Measurements from ENCODE around the gene SLC8A3. TPM values are rescaled to one million over a fixed set of nuclear protein-coding genes. Genes with fewer than 3 reads are reported as not detected.

SLC8A3 gene
- total and polyA plus RNA-seq, 2 experiments from 2014 or later: not detected

DNA sequence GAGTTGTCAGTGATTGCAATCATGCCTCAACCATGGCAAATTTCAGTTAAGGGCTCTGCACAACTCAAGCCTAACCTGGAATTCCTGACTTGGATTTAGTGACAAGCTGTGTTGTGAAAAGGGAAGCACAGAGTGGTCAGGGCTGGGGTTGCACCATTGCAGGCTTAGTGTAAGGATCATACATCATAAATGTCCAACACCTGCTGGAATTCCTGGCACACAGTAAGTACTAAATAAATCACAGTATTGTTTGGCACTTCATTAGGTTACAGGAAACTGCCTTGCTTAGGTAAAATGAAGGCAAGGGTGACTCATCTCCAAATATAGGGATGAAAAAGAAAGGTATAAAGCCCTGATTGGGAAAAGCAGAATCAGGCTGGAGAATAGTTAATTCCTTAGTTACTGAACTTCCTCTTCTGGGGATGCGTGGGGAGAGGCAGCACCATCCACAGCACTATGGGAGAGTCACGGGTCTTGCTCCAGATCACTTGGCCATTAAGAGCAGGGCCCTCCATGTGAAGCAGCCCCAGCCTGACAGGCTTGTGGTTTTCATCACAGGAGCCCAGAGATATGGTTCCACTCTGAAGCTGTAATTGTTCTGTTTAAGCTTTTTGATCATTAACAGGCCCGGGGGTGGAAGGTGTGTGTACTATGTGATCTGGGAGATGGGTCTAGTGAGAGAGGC, 39.7 kb downstream of the SLC8A3 start:
- no peaks in the 10 kb centered on the region for H3K9me2 ChIP-seq (ENCODE audit: insufficient read depth)
- WGBS, 2 experiments (ENCODE audit: low coverage in 1 of 2, low lambda C conversion rate in 2 of 2, missing lambda C conversion rate in 2 of 2): 12 to 15% methylated on average over 3 of the region's 3 CpGs
- no peaks in the 10 kb centered on the region for H3K27me3 ChIP-seq (replicated peaks; ENCODE audit: insufficient read depth)
- no peak overlapping the region for H3K4me2 ChIP-seq (ENCODE audit: unreplicated experiment)
- no peak overlapping the region for H3K27ac ChIP-seq
- no peaks in the 10 kb centered on the region for H3K79me2 ChIP-seq (ENCODE audit: insufficient read depth)
- H2AFZ ChIP-seq: no peak overlapping the region
- H3K4me1 ChIP-seq (ENCODE audit: insufficient read depth): no peaks in the 10 kb centered on the region
- TF ChIP-seq EZH2phosphoT487 (IDR thresholded peaks at IDR 0.05; ENCODE audit: insufficient read depth, low read depth) (no peak), EZH2 (IDR thresholded peaks at IDR 0.05; ENCODE audit: insufficient read depth, poor library complexity, severe bottlenecking) (no peak)
- H3K36me3 ChIP-seq (ENCODE audit: low read depth): no peaks in the 10 kb centered on the region
- H3K9ac ChIP-seq: no peak overlapping the region
- H3K9me3 ChIP-seq (ENCODE audit: low read depth): no peaks in the 10 kb centered on the region
- no peaks in the 10 kb centered on the region for H3F3A ChIP-seq (ENCODE audit: insufficient read depth)
- in situ Hi-C loops (cut with MboI): no loop called here
- H3K4me3 ChIP-seq: no peak overlapping the region
- no peak for DNase-seq
- no peaks in the 10 kb centered on the region for H4K20me1 ChIP-seq (ENCODE audit: insufficient read depth)

DNA sequence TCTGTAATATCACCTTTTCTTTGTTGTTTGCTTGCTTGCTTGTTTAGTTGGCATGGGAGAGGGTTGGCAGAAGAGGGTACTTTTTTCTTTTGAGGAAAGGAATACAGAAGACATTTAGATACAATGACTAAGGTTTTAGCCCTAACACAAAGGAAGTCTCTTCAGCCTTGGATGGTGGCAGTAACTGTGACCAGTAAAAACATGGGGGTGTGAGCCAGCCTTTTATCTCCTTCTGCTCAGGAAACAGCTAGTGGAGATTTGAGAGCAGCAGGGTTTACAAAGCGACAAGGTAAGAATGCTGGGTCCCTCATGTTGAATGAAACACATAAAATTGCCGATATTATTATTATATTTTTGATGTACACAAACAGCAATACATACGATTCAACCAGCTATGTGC, 40.4 kb downstream of the SLC8A3 start:
- Histone ChIP-seq H3K9me2 (ENCODE audit: insufficient read depth) (no peaks in the 10 kb centered on the region), H4K20me1 (ENCODE audit: insufficient read depth) (no peaks in the 10 kb centered on the region), H3K27me3 (replicated peaks; ENCODE audit: insufficient read depth) (no peaks in the 10 kb centered on the region), H2AFZ (no peak overlapping the region), H3F3A (ENCODE audit: insufficient read depth) (no peaks in the 10 kb centered on the region), H3K27ac (no peak overlapping the region), H3K4me1 (ENCODE audit: insufficient read depth) (no peaks in the 10 kb centered on the region), H3K4me2 (ENCODE audit: unreplicated experiment) (no peak overlapping the region), H3K36me3 (ENCODE audit: low read depth) (no peaks in the 10 kb centered on the region), H3K4me3 (no peak overlapping the region), H3K9ac (no peak overlapping the region), H3K79me2 (ENCODE audit: insufficient read depth) (no peaks in the 10 kb centered on the region), H3K9me3 (ENCODE audit: low read depth) (no peaks in the 10 kb centered on the region)
- in situ Hi-C loops (cut with MboI): no loop called here
- no peak for DNase-seq
- 16 to 23% methylated on average over 3 of the region's 3 CpGs for WGBS, 2 experiments (ENCODE audit: low coverage in 1 of 2, low lambda C conversion rate in 2 of 2, missing lambda C conversion rate in 2 of 2)
- TF ChIP-seq EZH2 (IDR thresholded peaks at IDR 0.05; ENCODE audit: insufficient read depth, poor library complexity, severe bottlenecking) (no peak), EZH2phosphoT487 (IDR thresholded peaks at IDR 0.05; ENCODE audit: insufficient read depth, low read depth) (no peak)

DNA sequence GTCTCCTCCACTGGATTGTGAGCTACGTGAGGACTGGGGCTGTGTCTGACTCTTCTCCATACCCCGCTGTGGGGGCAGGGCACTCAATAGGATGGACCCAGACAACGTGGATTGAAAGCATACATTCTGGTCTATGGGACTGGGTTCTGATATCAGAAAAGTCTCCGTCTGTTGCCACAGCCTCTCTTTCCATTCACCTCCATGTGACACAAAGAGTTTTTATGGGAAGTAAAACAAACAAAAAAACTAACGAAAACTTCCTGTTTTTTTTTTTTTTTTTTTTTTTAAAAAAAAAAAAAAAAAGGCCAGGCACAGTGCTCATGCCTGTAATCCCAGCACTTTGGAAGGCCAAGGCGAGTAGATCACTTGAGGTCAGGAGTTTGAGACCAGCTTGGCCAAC, 44.7 kb downstream of the SLC8A3 start:
- no peaks in the 10 kb centered on the region for H3K9me2 ChIP-seq (ENCODE audit: insufficient read depth)
- no peaks in the 10 kb centered on the region for H3K9me3 ChIP-seq (ENCODE audit: low read depth)
- no peaks in the 10 kb centered on the region for H3K36me3 ChIP-seq (ENCODE audit: low read depth)
- in situ Hi-C loops (cut with MboI): no loop called here
- no peak overlapping the region for H3K4me3 ChIP-seq
- H3K4me1 ChIP-seq (ENCODE audit: insufficient read depth): no peaks in the 10 kb centered on the region
- no peak for DNase-seq
- 23 to 24% methylated on average over 5 to 6 of the region's 6 CpGs for WGBS, 2 experiments (ENCODE audit: low coverage in 1 of 2, low lambda C conversion rate in 2 of 2, missing lambda C conversion rate in 2 of 2)
- H3K9ac ChIP-seq: no peak overlapping the region
- no peaks in the 10 kb centered on the region for H3K27me3 ChIP-seq (replicated peaks; ENCODE audit: insufficient read depth)
- TF ChIP-seq EZH2phosphoT487 (IDR thresholded peaks at IDR 0.05; ENCODE audit: insufficient read depth, low read depth): no peak
- no peak for TF ChIP-seq EZH2 (IDR thresholded peaks at IDR 0.05; ENCODE audit: insufficient read depth, poor library complexity, severe bottlenecking)
- no peak overlapping the region for H2AFZ ChIP-seq
- no peaks in the 10 kb centered on the region for H3F3A ChIP-seq (ENCODE audit: insufficient read depth)
- no peak overlapping the region for H3K4me2 ChIP-seq (ENCODE audit: unreplicated experiment)
- H4K20me1 ChIP-seq (ENCODE audit: insufficient read depth): no peaks in the 10 kb centered on the region
- H3K27ac ChIP-seq: no peak overlapping the region
- no peaks in the 10 kb centered on the region for H3K79me2 ChIP-seq (ENCODE audit: insufficient read depth)

- Histone ChIP-seq H3K9me2 (ENCODE audit: insufficient read depth) (no peaks in the 10 kb centered on the region), H3K4me1 (ENCODE audit: insufficient read depth) (no peaks in the 10 kb centered on the region), H3K79me2 (ENCODE audit: insufficient read depth) (no peaks in the 10 kb centered on the region), H3K4me3 (no peak overlapping the region), H3K4me2 (ENCODE audit: unreplicated experiment) (no peak overlapping the region), H3K27ac (no peak overlapping the region), H4K20me1 (ENCODE audit: insufficient read depth) (no peaks in the 10 kb centered on the region), H3K9ac (no peak overlapping the region), H3K9me3 (ENCODE audit: low read depth) (no peaks in the 10 kb centered on the region), H3K27me3 (replicated peaks; ENCODE audit: insufficient read depth) (no peaks in the 10 kb centered on the region), H3K36me3 (ENCODE audit: low read depth) (no peaks in the 10 kb centered on the region), H3F3A (ENCODE audit: insufficient read depth) (no peaks in the 10 kb centered on the region), H2AFZ (no peak overlapping the region)
- no peak for DNase-seq
- no peak for TF ChIP-seq EZH2 (IDR thresholded peaks at IDR 0.05; ENCODE audit: insufficient read depth, poor library complexity, severe bottlenecking)
- TF ChIP-seq EZH2phosphoT487 (IDR thresholded peaks at IDR 0.05; ENCODE audit: insufficient read depth, low read depth): no peak
- 21 to 31% methylated on average over 5 of the region's 5 CpGs for WGBS, 2 experiments (ENCODE audit: low coverage in 1 of 2, low lambda C conversion rate in 2 of 2, missing lambda C conversion rate in 2 of 2)
- in situ Hi-C loops (cut with MboI): no loop called here
These were observed 45.4 kb downstream of the SLC8A3 start for GRCh38 chr14:70143306-70143705.
